GM21717 (cell line): ENCODE data around the gene NCF4.

Experiments used
- ATAC-seq: cut with Tn5 transposase; IDR thresholded peaks from one replicate; pipeline ENCODE4 v1.9.1; 2021; ENCODE audit warnings: mild to moderate bottlenecking, moderate library complexity; ENCODE audit not compliant: unreplicated experiment

NCF4 gene

GRCh38 chr22:36918586-36919284 is 57.9 kb downstream of the NCF4 start:
- ATAC-seq = no peak

GRCh38 chr22:36921309-36922104 is 60.7 kb downstream of the NCF4 start:
- no peak for ATAC-seq

GRCh38 chr22:36922105-36922608 is 61.4 kb downstream of the NCF4 start:
- no peak for ATAC-seq

- no peak for ATAC-seq
These were observed 61.9 kb downstream of the NCF4 start for GRCh38 chr22:36922711-36923110.

- ATAC-seq = no peak
These were observed 62.5 kb downstream of the NCF4 start for GRCh38 chr22:36923131-36923788.

- no peak for ATAC-seq
These were observed 63.4 kb downstream of the NCF4 start for GRCh38 chr22:36924151-36924698.

- no peak for ATAC-seq
These were observed 64.8 kb downstream of the NCF4 start for GRCh38 chr22:36925388-36926290.

GRCh38 chr22:36926309-36926708 is 65.5 kb downstream of the NCF4 start:
- ATAC-seq = no peak

- ATAC-seq = no peak
These were observed 66.1 kb downstream of the NCF4 start for GRCh38 chr22:36926721-36927435.
